Measurements from ENCODE around the gene PCMT1.

- no peak for TF ChIP-seq YY1 (IDR thresholded peaks at IDR 0.05; ENCODE audit: insufficient read depth, insufficient read length)
- no peak for TF ChIP-seq SUZ12 (IDR thresholded peaks at IDR 0.05; ENCODE audit: extremely low read depth, insufficient read depth, insufficient read length)
These were observed 6.7 kb downstream of the PCMT1 start for GRCh38 chr6:149756261-149756636.
